Renal cortex interstitium (tissue), 11 donors: ENCODE measurements around the gene S100A11. TPM values are rescaled to one million over a fixed set of nuclear protein-coding genes. Genes with fewer than 3 reads are reported as not detected.
A peak's percentile ranks its signal among the peaks of the same experiment; 100 is the strongest.

Source experiments
- DNase-seq, 11 donors: peaks; one replicate each; pipeline ENCODE4 v3.0.0-alpha.2; 2013; ENCODE audit warnings: low read depth in 9 of 11, low spot score in 4 of 11; ENCODE audit errors: extremely low read depth in 1 of 11
- polyA plus RNA-seq, 3 donors: library from polyadenylated mRNA; unstranded; fragments of 120-200 nt; gene quantifications; one replicate each; pipeline ENCODE4 v1.2.1, GENCODE V29; 2013; ENCODE audit not compliant: insufficient read length in 3 of 3

The S100A11 gene
- polyA plus RNA-seq, 3 donors, result 221 to 251 (median 248) TPM

GRCh38 chr1:152020849-152021248, 16.0 kb downstream of the S100A11 start:
- no peak for DNase-seq

- no peak for DNase-seq
Measured at GRCh38 chr1:152018537-152018936, 18.3 kb downstream of the S100A11 start.

- DNase-seq, result no peak
Measured at GRCh38 chr1:152015766-152016165, 21.0 kb downstream of the S100A11 start.

- no peak for DNase-seq
Measured at GRCh38 chr1:152014943-152015342, 21.9 kb downstream of the S100A11 start.

- no peak for DNase-seq
Measured at GRCh38 chr1:152013664-152014237, 23.1 kb downstream of the S100A11 start.

GRCh38 chr1:152009691-152010090, 27.1 kb downstream of the S100A11 start:
- no peak for DNase-seq

GRCh38 chr1:152007047-152007446, 29.8 kb downstream of the S100A11 start:
- DNase-seq, result no peak

- no peak for DNase-seq
Measured at GRCh38 chr1:152005360-152005912, 31.4 kb downstream of the S100A11 start.

GRCh38 chr1:152003846-152004442, 32.9 kb downstream of the S100A11 start:
- DNase-seq, result no peak

- DNase-seq, result no peak
Measured at GRCh38 chr1:152002960-152003359, 33.8 kb downstream of the S100A11 start.

- DNase-seq, result peak in 8 of 11 donors; percentile 69 to 83 (median 78)
Measured at GRCh38 chr1:152001631-152002584, 34.9 kb downstream of the S100A11 start.

GRCh38 chr1:152000964-152001630, 35.7 kb downstream of the S100A11 start:
- no peak for DNase-seq

GRCh38 chr1:151998611-151999362, 38.0 kb downstream of the S100A11 start:
- DNase-seq, result no peak

- no peak for DNase-seq
Measured at GRCh38 chr1:151997284-151997570, 39.6 kb downstream of the S100A11 start.

- DNase-seq, result no peak
Measured at GRCh38 chr1:151995774-151996173, 41.0 kb downstream of the S100A11 start.

GRCh38 chr1:151994956-151995355, 41.8 kb downstream of the S100A11 start:
- DNase-seq, result no peak

- DNase-seq, result peak in 3 of 11 donors; percentile 42 to 52 (median 45)
Measured at GRCh38 chr1:151993734-151994496, 42.9 kb downstream of the S100A11 start, which contains the start of gene S100A10. Gene S100A10 (minus strand): TSS chr1:151993859. CDS start chr1:151986230, 7,629 bp downstream.
